Activated CD8-positive, alpha-beta memory T cell treated with anti-CD3 and anti-CD28 coated beads for 48 hours (primary cell): Measurements from ENCODE around the gene STKLD1.
"Not testable (repeated sequence)": the region's sequence is repeated elsewhere in the genome, so short reads cannot be mapped to it uniquely, and the experiment has no call there.

ENCODE experiments used
- DNase-seq, 3 experiments: peaks; one replicate each; pipeline ENCODE4 v3.0.0-alpha.2; 2020; ENCODE audit warnings: low read depth in 2 of 3, low spot score in 2 of 3

STKLD1 gene

GRCh38 chr9:133436681-133437080 is 60.5 kb downstream of the STKLD1 start:
- no peak for DNase-seq

- DNase-seq: no peak
Observed at GRCh38 chr9:133437753-133438531, 61.8 kb downstream of the STKLD1 start.

GRCh38 chr9:133439337-133439736 is 63.2 kb downstream of the STKLD1 start:
- no peak for DNase-seq

GRCh38 chr9:133440874-133441273 is 64.7 kb downstream of the STKLD1 start:
- DNase-seq: no peak

- DNase-seq: no peak
Observed at GRCh38 chr9:133441571-133441970, 65.4 kb downstream of the STKLD1 start.

GRCh38 chr9:133443248-133443647 is 67.1 kb downstream of the STKLD1 start:
- no peak for DNase-seq

- DNase-seq: no peak
Observed at GRCh38 chr9:133443982-133444381, 67.8 kb downstream of the STKLD1 start.

GRCh38 chr9:133445293-133445969 is 69.3 kb downstream of the STKLD1 start:
- DNase-seq: no peak

- no peak for DNase-seq
Observed at GRCh38 chr9:133448487-133448972, 72.4 kb downstream of the STKLD1 start.

- no peak for DNase-seq
Observed at GRCh38 chr9:133449760-133450159, 73.6 kb downstream of the STKLD1 start.

GRCh38 chr9:133451865-133452264 is 75.7 kb downstream of the STKLD1 start:
- DNase-seq: not testable (repeated sequence)

- DNase-seq: no peak
Observed at GRCh38 chr9:133452562-133452961, 76.4 kb downstream of the STKLD1 start.

GRCh38 chr9:133453651-133454050 is 77.5 kb downstream of the STKLD1 start:
- no peak for DNase-seq

GRCh38 chr9:133454325-133454724 is 78.2 kb downstream of the STKLD1 start:
- DNase-seq: no peak

- no peak for DNase-seq
Observed at GRCh38 chr9:133454943-133455673, 78.9 kb downstream of the STKLD1 start.
